Body of pancreas (tissue), 4 donors: Measurements from ENCODE around the gene BAIAP3. TPM values are rescaled to one million over a fixed set of nuclear protein-coding genes. Genes with fewer than 3 reads are reported as not detected.

Experiments used
- ATAC-seq: fragments of 150-250 bp; one replicate; pipeline ENCODE4 v1.9.1; 2016
- DNase-seq, 4 donors: peaks; one replicate each; pipeline ENCODE4 v3.0.0-alpha.2; 2019
- H3K27ac ChIP-seq, 4 donors: fragments of 200-600 bp; sonication (generic); 1 replicate in 3 of 4; 2 replicates in 1 of 4; pipeline versions ENCODE4 v1.5.1 to v1.6.1; 2016 to 2019; ENCODE audit warnings: mild to moderate bottlenecking in 1 of 4, mixed read lengths in 1 of 4, moderate library complexity in 1 of 4
- H3K27me3 ChIP-seq, 2 donors: fragments of 200-600 bp; sonication (generic); one replicate each; pipeline ENCODE4 v1.6.0; 2016; ENCODE audit warnings: mild to moderate bottlenecking in 1 of 2
- H3K36me3 ChIP-seq, 2 donors: fragments of 200-600 bp; sonication (generic); replicated peaks in 1 of 2; 2 replicates each; pipeline ENCODE4 v1.5.1; 2016; ENCODE audit warnings: low read depth in 2 of 2; ENCODE audit not compliant: insufficient read depth in 1 of 2
- H3K4me1 ChIP-seq: fragments of 200-600 bp; sonication (generic); one replicate; pipeline ENCODE4 v1.6.0; 2016
- H3K4me3 ChIP-seq, 2 donors: fragments of 200-600 bp; sonication (generic); 1 replicate in 1 of 2; 2 replicates in 1 of 2; pipeline ENCODE4 v1.5.1; 2016 to 2019
- H3K9me3 ChIP-seq, 3 donors: fragments of 200-600 bp; sonication (generic); 1 replicate in 2 of 3; 2 replicates in 1 of 3; pipeline ENCODE4 v1.5.1; 2016
- POLR2A ChIP-seq, 3 donors: fragments of 450-650 bp; IDR thresholded peaks; one replicate each; pipeline ENCODE4 v1.6.1; 2016; ENCODE audit warnings: antibody characterized with exemption in 3 of 3, mild to moderate bottlenecking in 2 of 3
- WGBS, 2 donors: methylation state at CpG; one replicate each; pipeline ENCODE4 v1.1.5; 2017; 5-methylcytosine and 5-hydroxymethylcytosine counted together
- intact Hi-C: fragments of 100-400 bp; cut with DNase I; formaldehyde crosslinking; loops from one replicate; pipeline ENCODE4 v1.15.1; 2023
- total RNA-seq, 2 donors: library from RNA; depleted of rRNA; stranded (reverse); fragments of >200 nt; gene quantifications; one replicate each; pipeline ENCODE4 v1.1.0, GENCODE V29; 2016
- TF ChIP-seq, protein P1 (sequence below), 7 experiments: fragments of 450-650 bp in 4 of 7; fragments of 200-600 bp in 3 of 7; sonication (generic) in 3 of 7; IDR thresholded peaks; one replicate each; pipeline ENCODE4 v1.5.1; 2016 to 2019; ENCODE audit warnings: antibody characterized with exemption in 7 of 7

BAIAP3 gene
- total RNA-seq, 2 donors from 2014 or later: 7.0 to 20.8 TPM

DNA sequence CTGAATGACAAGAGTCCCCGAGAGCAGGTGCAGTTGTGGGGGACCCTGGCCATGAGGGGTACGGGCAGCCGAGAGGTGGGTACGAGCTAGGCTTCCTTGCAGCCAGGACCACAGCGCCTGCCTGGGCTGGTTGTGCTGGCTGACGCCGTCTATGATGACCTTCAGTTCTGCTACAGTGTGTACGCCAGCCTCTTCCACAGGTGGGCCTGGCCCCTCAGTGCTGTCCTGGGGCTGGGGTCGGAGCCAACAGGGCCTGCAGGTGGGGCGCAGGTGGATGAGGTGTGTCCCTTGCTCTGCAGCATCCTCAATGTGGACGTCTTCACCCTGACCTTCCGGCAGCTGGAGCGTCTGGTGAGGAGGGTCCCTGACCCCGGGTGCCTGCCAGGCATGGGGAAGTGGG is 11.1 kb downstream of the BAIAP3 start:
- DNase-seq (no peak), ATAC-seq (no peak)
- H3K4me1 ChIP-seq: peaks cover 19% of the 10 kb centered on the region
- no peaks in the 10 kb centered on the region for H3K27me3 ChIP-seq
- H3K36me3 ChIP-seq: peaks cover 3 to 4% of the 10 kb centered on the region in 2 donors
- H3K27ac ChIP-seq: no peak overlapping the region
- H3K9me3 ChIP-seq: no peaks in the 10 kb centered on the region
- H3K4me3 ChIP-seq: no peak overlapping the region
- intact Hi-C loops: no loop called here
- WGBS, 2 donors: 85 to 86% methylated on average over 8 to 13 of the region's 14 CpGs
- TF ChIP-seq, protein P1, sequence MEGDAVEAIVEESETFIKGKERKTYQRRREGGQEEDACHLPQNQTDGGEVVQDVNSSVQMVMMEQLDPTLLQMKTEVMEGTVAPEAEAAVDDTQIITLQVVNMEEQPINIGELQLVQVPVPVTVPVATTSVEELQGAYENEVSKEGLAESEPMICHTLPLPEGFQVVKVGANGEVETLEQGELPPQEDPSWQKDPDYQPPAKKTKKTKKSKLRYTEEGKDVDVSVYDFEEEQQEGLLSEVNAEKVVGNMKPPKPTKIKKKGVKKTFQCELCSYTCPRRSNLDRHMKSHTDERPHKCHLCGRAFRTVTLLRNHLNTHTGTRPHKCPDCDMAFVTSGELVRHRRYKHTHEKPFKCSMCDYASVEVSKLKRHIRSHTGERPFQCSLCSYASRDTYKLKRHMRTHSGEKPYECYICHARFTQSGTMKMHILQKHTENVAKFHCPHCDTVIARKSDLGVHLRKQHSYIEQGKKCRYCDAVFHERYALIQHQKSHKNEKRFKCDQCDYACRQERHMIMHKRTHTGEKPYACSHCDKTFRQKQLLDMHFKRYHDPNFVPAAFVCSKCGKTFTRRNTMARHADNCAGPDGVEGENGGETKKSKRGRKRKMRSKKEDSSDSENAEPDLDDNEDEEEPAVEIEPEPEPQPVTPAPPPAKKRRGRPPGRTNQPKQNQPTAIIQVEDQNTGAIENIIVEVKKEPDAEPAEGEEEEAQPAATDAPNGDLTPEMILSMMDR (IDR thresholded peaks at IDR 0.05): no peak
- no peak for TF ChIP-seq POLR2A (IDR thresholded peaks at IDR 0.05)

GRCh38 chr16:1345087-1345486 is 11.6 kb downstream of the BAIAP3 start:
- no peaks in the 10 kb centered on the region for H3K9me3 ChIP-seq
- TF ChIP-seq POLR2A (IDR thresholded peaks at IDR 0.05): no peak
- TF ChIP-seq, protein P1 (IDR thresholded peaks at IDR 0.05): no peak
- peaks cover 19% of the 10 kb centered on the region for H3K4me1 ChIP-seq
- H3K36me3 ChIP-seq: peaks cover 3 to 5% of the 10 kb centered on the region in 2 donors
- no peak overlapping the region for H3K27ac ChIP-seq
- ATAC-seq (no peak), DNase-seq (no peak)
- WGBS, 2 donors: 73 to 83% methylated on average over 4 to 9 of the region's 11 CpGs
- no peak overlapping the region for H3K4me3 ChIP-seq
- intact Hi-C loops: no loop called here
- H3K27me3 ChIP-seq: no peaks in the 10 kb centered on the region

DNA sequence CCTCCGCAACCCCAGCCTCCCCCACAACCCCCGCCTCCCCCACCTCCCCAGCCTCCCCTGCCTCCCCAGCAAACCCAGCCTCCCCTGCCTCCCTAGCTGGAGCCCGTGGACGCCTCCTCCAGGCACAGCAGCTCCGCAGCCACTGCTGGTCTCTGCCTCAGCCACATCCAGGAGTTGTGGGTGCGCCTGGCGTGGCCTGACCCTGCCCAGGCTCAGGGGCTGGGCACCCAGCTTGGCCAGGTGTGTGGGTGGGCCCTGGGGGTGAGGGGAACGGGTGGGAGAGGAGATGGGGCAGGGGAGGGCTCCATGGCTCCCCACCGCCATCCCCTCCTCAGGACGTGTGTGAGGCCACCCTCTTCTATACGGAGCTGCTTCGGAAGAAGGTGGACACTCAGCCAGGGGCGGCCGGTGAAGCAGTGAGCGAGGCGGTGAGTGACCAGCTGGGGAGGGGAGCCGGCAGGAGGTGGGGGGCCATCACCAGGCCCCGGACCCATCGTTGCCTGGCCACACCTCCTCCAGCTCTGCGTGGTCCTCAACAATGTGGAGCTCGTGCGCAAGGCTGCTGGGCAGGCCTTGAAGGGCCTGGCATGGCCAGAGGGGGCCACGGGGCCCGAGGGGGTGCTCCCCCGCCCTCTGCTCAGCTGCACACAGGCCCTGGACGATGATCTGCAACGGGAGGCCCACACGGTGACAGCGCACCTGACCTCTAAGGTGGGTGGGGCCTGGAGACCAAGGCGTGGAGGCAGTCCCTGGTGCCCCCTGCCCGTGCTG is 12.4 kb downstream of the BAIAP3 start:
- Histone ChIP-seq H3K4me3 (no peak overlapping the region), H3K4me1 (peaks cover 26% of the 10 kb centered on the region), H3K9me3 (no peaks in the 10 kb centered on the region), H3K27me3 (no peaks in the 10 kb centered on the region), H3K27ac (no peak overlapping the region), H3K36me3 (peaks cover 3 to 5% of the 10 kb centered on the region in 2 donors)
- intact Hi-C loops: no loop called here
- no peak for TF ChIP-seq POLR2A (IDR thresholded peaks at IDR 0.05)
- TF ChIP-seq, protein P1 (IDR thresholded peaks at IDR 0.05): no peak
- no peak for ATAC-seq
- WGBS, 2 donors: 80 to 84% methylated on average over 4 to 19 of the region's 31 CpGs
- no peak for DNase-seq

- no peak for ATAC-seq
- H3K27ac ChIP-seq: no peak overlapping the region
- TF ChIP-seq POLR2A (IDR thresholded peaks at IDR 0.05): no peak
- TF ChIP-seq, protein P1 (IDR thresholded peaks at IDR 0.05): no peak
- H3K4me1 ChIP-seq: peaks cover 31% of the 10 kb centered on the region
- no peak for DNase-seq
- H3K9me3 ChIP-seq: no peaks in the 10 kb centered on the region
- 72% methylated on average over 33 of the region's 34 CpGs; no CpG with 5 or more reads in 1 of the 2 donors for WGBS, 2 donors
- H3K36me3 ChIP-seq: peaks cover 3 to 5% of the 10 kb centered on the region in 2 donors
- no peak overlapping the region for H3K4me3 ChIP-seq
- intact Hi-C loops: no loop called here
- H3K27me3 ChIP-seq: no peaks in the 10 kb centered on the region
These were observed 13.2 kb downstream of the BAIAP3 start for GRCh38 chr16:1346422-1347285.
